ENCODE data around the gene RXFP4.
A peak's percentile ranks its signal among the peaks of the same experiment; 100 is the strongest.

RXFP4 gene

GRCh38 chr1:155904261-155904660 lies 37.2 kb upstream of the RXFP4 start:
- H3K36me3 ChIP-seq (ENCODE audit: control insufficient read depth in 5 of 5, insufficient read depth in 5 of 5, low read length in 5 of 5) = peaks cover 24 to 71% (median 57%) of the 10 kb centered on the region in 5 donors

DNA sequence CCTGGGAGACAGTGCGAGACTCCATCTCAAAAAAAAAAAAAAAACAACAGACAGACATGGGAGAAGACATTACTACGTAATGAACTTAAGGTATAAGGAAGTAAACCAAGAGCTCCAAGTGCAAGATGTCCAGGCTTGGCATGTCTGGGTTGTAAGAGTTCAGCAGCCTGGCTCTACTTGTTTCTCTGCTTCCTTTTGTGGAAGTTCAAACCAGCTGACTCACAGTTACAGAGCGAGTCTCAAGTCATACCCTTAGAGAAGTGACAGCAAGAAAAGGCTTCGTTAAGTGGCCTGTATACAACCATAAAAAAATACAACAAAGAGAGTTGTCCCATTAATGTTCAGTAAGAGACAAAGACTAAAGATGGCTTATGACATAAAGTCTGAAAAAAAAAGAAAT lies 31.5 kb upstream of the RXFP4 start:
- H3K9ac ChIP-seq (ENCODE audit: low read length in 5 of 5) = peak overlapping the region in 3 of 5 donors; percentile 62 to 79 (median 78)

More at GRCh38 chr1:155904261-155904660, 37.2 kb upstream of the RXFP4 start:
- Histone ChIP-seq H3K27ac (ENCODE audit: low read depth, low read length) (no peak overlapping the region), H3K9me3 (ENCODE audit: control insufficient read depth in 5 of 5, low read length in 5 of 5) (no peaks in the 10 kb centered on the region), H3K4me3 (ENCODE audit: low read depth in 1 of 5, low read length in 5 of 5) (no peak overlapping the region), H3K9ac (ENCODE audit: low read length in 5 of 5) (no peak overlapping the region), H3K27me3 (ENCODE audit: control insufficient read depth in 5 of 5, insufficient read depth in 4 of 5, low read length in 5 of 5) (no peaks in the 10 kb centered on the region), H3K4me1 (ENCODE audit: control insufficient read depth in 5 of 5, insufficient read depth in 5 of 5, low read length in 5 of 5) (peaks cover 0 to under 1% (median 0%) of the 10 kb centered on the region in 5 donors)

DNA sequence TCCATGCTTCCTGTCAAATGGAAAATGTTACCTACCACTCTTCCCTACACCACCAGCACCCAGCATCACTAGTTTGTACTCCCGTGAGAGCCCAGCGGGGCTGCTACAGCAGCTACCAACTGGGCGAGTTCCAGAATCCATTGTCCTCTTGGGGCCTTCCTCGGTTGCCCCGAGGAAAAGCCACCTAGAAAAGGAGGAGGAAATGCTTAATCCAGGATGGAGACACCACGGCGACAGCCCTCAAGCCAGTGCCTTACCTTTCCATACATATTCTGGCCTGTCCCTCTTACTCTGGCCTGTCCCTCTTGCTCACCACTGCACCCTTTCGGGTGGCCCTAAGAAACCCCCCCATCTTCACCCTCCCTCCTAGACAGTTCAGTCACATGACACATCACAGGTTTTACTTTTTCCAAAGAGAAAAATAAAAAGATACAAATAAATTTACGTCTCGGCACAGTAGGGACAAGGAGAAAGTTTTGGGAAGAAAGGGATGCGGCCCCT lies 30.8 kb upstream of the RXFP4 start:
- H3K4me1 ChIP-seq (ENCODE audit: control insufficient read depth in 5 of 5, insufficient read depth in 5 of 5, low read length in 5 of 5) = peaks cover 0 to 23% (median 16%) of the 10 kb centered on the region in 5 donors
- H3K9ac ChIP-seq (ENCODE audit: low read length in 5 of 5) = peak overlapping the region in 4 of 5 donors; percentile 62 to 79 (median 78)
- H3K27ac ChIP-seq (ENCODE audit: low read depth, low read length) = peak overlapping the region; percentile 84
- H3K36me3 ChIP-seq (ENCODE audit: control insufficient read depth in 5 of 5, insufficient read depth in 5 of 5, low read length in 5 of 5) = peaks cover 23 to 54% (median 43%) of the 10 kb centered on the region in 5 donors
- no peaks in the 10 kb centered on the region for H3K9me3 ChIP-seq (ENCODE audit: control insufficient read depth in 5 of 5, low read length in 5 of 5)
- peak overlapping the region; percentile 64 to 90 (median 80) for H3K4me3 ChIP-seq (ENCODE audit: low read depth in 1 of 5, low read length in 5 of 5)
- H3K27me3 ChIP-seq (ENCODE audit: control insufficient read depth in 5 of 5, insufficient read depth in 4 of 5, low read length in 5 of 5) = no peaks in the 10 kb centered on the region

More for the DNA sequence above, 31.5 kb upstream of the RXFP4 start:
- Histone ChIP-seq H3K9me3 (ENCODE audit: control insufficient read depth in 5 of 5, low read length in 5 of 5) (no peaks in the 10 kb centered on the region), H3K27me3 (ENCODE audit: control insufficient read depth in 5 of 5, insufficient read depth in 4 of 5, low read length in 5 of 5) (no peaks in the 10 kb centered on the region), H3K27ac (ENCODE audit: low read depth, low read length) (peak overlapping the region; percentile 84), H3K36me3 (ENCODE audit: control insufficient read depth in 5 of 5, insufficient read depth in 5 of 5, low read length in 5 of 5) (peaks cover 24 to 51% (median 42%) of the 10 kb centered on the region in 5 donors), H3K4me1 (ENCODE audit: control insufficient read depth in 5 of 5, insufficient read depth in 5 of 5, low read length in 5 of 5) (peaks cover 0 to 23% (median 16%) of the 10 kb centered on the region in 5 donors), H3K4me3 (ENCODE audit: low read depth in 1 of 5, low read length in 5 of 5) (peak overlapping the region in 4 of 5 donors; percentile 9 to 90 (median 76))

DNA sequence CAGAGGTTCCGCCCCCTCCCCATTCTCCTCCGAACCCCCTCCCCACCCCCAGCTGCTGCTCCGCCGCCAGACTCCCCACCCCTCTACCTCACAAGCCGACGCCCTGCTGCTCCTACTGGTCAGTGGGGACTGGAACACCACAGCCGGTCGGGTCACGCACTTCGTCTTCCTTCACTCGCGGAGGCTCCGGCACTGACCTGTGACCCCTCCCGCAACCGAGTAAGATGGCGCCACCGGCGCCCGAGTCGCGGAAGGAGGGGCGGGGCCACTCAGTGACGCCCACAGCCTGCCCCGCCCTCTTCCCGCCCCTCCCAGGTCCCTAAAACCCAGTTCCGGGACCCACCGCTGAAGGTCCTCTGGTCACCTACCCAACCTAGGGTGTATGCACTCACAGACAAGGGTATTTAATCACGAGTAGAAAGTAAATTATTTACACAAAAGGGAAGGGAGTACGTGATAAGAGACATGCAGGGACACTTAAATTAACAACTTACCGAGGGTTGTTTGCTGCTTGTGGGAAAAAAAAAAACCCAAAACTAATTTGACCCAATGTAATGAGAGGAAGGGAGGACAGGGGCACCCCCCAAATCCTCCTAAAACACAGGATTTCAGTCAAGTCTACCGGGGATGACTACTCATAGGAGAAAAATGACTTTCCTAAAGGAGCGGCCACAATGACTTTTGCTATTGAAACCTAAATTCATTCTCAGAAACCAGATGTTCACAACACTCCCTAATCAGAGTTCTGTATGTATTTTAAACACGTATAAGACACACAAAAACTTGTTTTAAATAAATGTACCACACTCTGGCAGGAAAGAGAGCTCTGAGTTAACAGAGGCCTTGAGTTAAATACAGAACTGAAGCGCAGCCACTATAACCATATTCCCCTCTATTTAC lies 30.0 kb upstream of the RXFP4 start, which contains the start of gene RIT1:
TSS of gene RIT1 (minus strand) at position 194 of the 900 bp plus-strand sequence. CDS start 588 bp downstream, outside the sequence.
- H3K9me3 ChIP-seq (ENCODE audit: control insufficient read depth in 5 of 5, low read length in 5 of 5) = no peaks in the 10 kb centered on the region
- peak within 1 kb of the TSS; percentile 64 to 90 (median 80) for H3K4me3 ChIP-seq (ENCODE audit: low read depth in 1 of 5, low read length in 5 of 5)
- peak within 1 kb of the TSS in 4 of 5 donors; percentile 62 to 79 (median 78) for H3K9ac ChIP-seq (ENCODE audit: low read length in 5 of 5)
- H3K27me3 ChIP-seq (ENCODE audit: control insufficient read depth in 5 of 5, insufficient read depth in 4 of 5, low read length in 5 of 5) = no peaks in the 10 kb centered on the region
- peaks cover 0 to 23% (median 16%) of the 10 kb centered on the region in 5 donors for H3K4me1 ChIP-seq (ENCODE audit: control insufficient read depth in 5 of 5, insufficient read depth in 5 of 5, low read length in 5 of 5)
- peaks cover 30 to 60% (median 50%) of the 10 kb centered on the region in 5 donors for H3K36me3 ChIP-seq (ENCODE audit: control insufficient read depth in 5 of 5, insufficient read depth in 5 of 5, low read length in 5 of 5)
- peak within 1 kb of the TSS; percentile 84 for H3K27ac ChIP-seq (ENCODE audit: low read depth, low read length)

GRCh38 chr1:155912056-155912536 lies 29.3 kb upstream of the RXFP4 start:
- H3K27me3 ChIP-seq (ENCODE audit: control insufficient read depth in 5 of 5, insufficient read depth in 4 of 5, low read length in 5 of 5) = no peaks in the 10 kb centered on the region
- H3K4me3 ChIP-seq (ENCODE audit: low read depth in 1 of 5, low read length in 5 of 5) = peak overlapping the region in 2 of 5 donors; percentile 64 to 82
- peak overlapping the region in 1 of 5 donors; percentile 79 for H3K9ac ChIP-seq (ENCODE audit: low read length in 5 of 5)
- H3K36me3 ChIP-seq (ENCODE audit: control insufficient read depth in 5 of 5, insufficient read depth in 5 of 5, low read length in 5 of 5) = peaks cover 37 to 63% (median 54%) of the 10 kb centered on the region in 5 donors
- no peaks in the 10 kb centered on the region for H3K9me3 ChIP-seq (ENCODE audit: control insufficient read depth in 5 of 5, low read length in 5 of 5)
- H3K4me1 ChIP-seq (ENCODE audit: control insufficient read depth in 5 of 5, insufficient read depth in 5 of 5, low read length in 5 of 5) = peaks cover 0 to 23% (median 16%) of the 10 kb centered on the region in 5 donors
- H3K27ac ChIP-seq (ENCODE audit: low read depth, low read length) = peak overlapping the region; percentile 84

- Histone ChIP-seq H3K9ac (ENCODE audit: low read length in 5 of 5) (no peak overlapping the region), H3K27me3 (ENCODE audit: control insufficient read depth in 5 of 5, insufficient read depth in 4 of 5, low read length in 5 of 5) (no peaks in the 10 kb centered on the region), H3K4me3 (ENCODE audit: low read depth in 1 of 5, low read length in 5 of 5) (no peak overlapping the region), H3K36me3 (ENCODE audit: control insufficient read depth in 5 of 5, insufficient read depth in 5 of 5, low read length in 5 of 5) (peaks cover 50 to 74% (median 63%) of the 10 kb centered on the region in 5 donors), H3K9me3 (ENCODE audit: control insufficient read depth in 5 of 5, low read length in 5 of 5) (no peaks in the 10 kb centered on the region), H3K27ac (ENCODE audit: low read depth, low read length) (no peak overlapping the region), H3K4me1 (ENCODE audit: control insufficient read depth in 5 of 5, insufficient read depth in 5 of 5, low read length in 5 of 5) (peaks cover 0 to 23% (median 16%) of the 10 kb centered on the region in 5 donors)
These were observed 27.3 kb upstream of the RXFP4 start for GRCh38 chr1:155913969-155914757.

- no peaks in the 10 kb centered on the region for H3K9me3 ChIP-seq (ENCODE audit: control insufficient read depth in 5 of 5, low read length in 5 of 5)
- no peak overlapping the region for H3K4me3 ChIP-seq (ENCODE audit: low read depth in 1 of 5, low read length in 5 of 5)
- no peaks in the 10 kb centered on the region for H3K27me3 ChIP-seq (ENCODE audit: control insufficient read depth in 5 of 5, insufficient read depth in 4 of 5, low read length in 5 of 5)
- no peaks in the 10 kb centered on the region for H3K4me1 ChIP-seq (ENCODE audit: control insufficient read depth in 5 of 5, insufficient read depth in 5 of 5, low read length in 5 of 5)
- H3K9ac ChIP-seq (ENCODE audit: low read length in 5 of 5) = no peak overlapping the region
- no peak overlapping the region for H3K27ac ChIP-seq (ENCODE audit: low read depth, low read length)
- peaks cover 64 to 97% (median 87%) of the 10 kb centered on the region in 5 donors for H3K36me3 ChIP-seq (ENCODE audit: control insufficient read depth in 5 of 5, insufficient read depth in 5 of 5, low read length in 5 of 5)
These were observed 22.8 kb upstream of the RXFP4 start for GRCh38 chr1:155918660-155919059.

- Histone ChIP-seq H3K9me3 (ENCODE audit: control insufficient read depth in 5 of 5, low read length in 5 of 5) (no peaks in the 10 kb centered on the region), H3K4me3 (ENCODE audit: low read depth in 1 of 5, low read length in 5 of 5) (no peak overlapping the region), H3K4me1 (ENCODE audit: control insufficient read depth in 5 of 5, insufficient read depth in 5 of 5, low read length in 5 of 5) (no peaks in the 10 kb centered on the region), H3K27ac (ENCODE audit: low read depth, low read length) (no peak overlapping the region), H3K27me3 (ENCODE audit: control insufficient read depth in 5 of 5, insufficient read depth in 4 of 5, low read length in 5 of 5) (no peaks in the 10 kb centered on the region), H3K9ac (ENCODE audit: low read length in 5 of 5) (no peak overlapping the region), H3K36me3 (ENCODE audit: control insufficient read depth in 5 of 5, insufficient read depth in 5 of 5, low read length in 5 of 5) (peaks cover 53 to 96% (median 84%) of the 10 kb centered on the region in 5 donors)
These were observed 21.6 kb upstream of the RXFP4 start for GRCh38 chr1:155919801-155920200.

GRCh38 chr1:155920717-155921116 lies 20.7 kb upstream of the RXFP4 start:
- peaks cover 55 to 94% (median 87%) of the 10 kb centered on the region in 5 donors for H3K36me3 ChIP-seq (ENCODE audit: control insufficient read depth in 5 of 5, insufficient read depth in 5 of 5, low read length in 5 of 5)
- H3K9ac ChIP-seq (ENCODE audit: low read length in 5 of 5) = no peak overlapping the region
- H3K27ac ChIP-seq (ENCODE audit: low read depth, low read length) = no peak overlapping the region
- no peaks in the 10 kb centered on the region for H3K27me3 ChIP-seq (ENCODE audit: control insufficient read depth in 5 of 5, insufficient read depth in 4 of 5, low read length in 5 of 5)
- H3K9me3 ChIP-seq (ENCODE audit: control insufficient read depth in 5 of 5, low read length in 5 of 5) = no peaks in the 10 kb centered on the region
- no peaks in the 10 kb centered on the region for H3K4me1 ChIP-seq (ENCODE audit: control insufficient read depth in 5 of 5, insufficient read depth in 5 of 5, low read length in 5 of 5)
- no peak overlapping the region for H3K4me3 ChIP-seq (ENCODE audit: low read depth in 1 of 5, low read length in 5 of 5)
